ENCODE data around the gene CCKAR. TPM values are rescaled to one million over a fixed set of nuclear protein-coding genes. Genes with fewer than 3 reads are reported as not detected.

CCKAR gene
- total RNA-seq, 4 donors from 2014 or later = not detected

- H3K9me3 ChIP-seq = peaks cover 0 to 10% (median 0%) of the 10 kb centered on the region in 4 donors
- WGBS, 2 donors = 86 to 89% methylated on average over 4 of the region's 4 CpGs
- no peaks in the 10 kb centered on the region for H3K36me3 ChIP-seq
- TF ChIP-seq POLR2A (IDR thresholded peaks at IDR 0.05) (no peak), CTCF (IDR thresholded peaks at IDR 0.05) (no peak), EP300 (IDR thresholded peaks at IDR 0.05) (no peak)
- H3K27ac ChIP-seq = no peak overlapping the region
- H3K4me3 ChIP-seq = no peak overlapping the region
- no peak for DNase-seq (ENCODE audit: low spot score in 2 of 2)
- H3K4me1 ChIP-seq = no peaks in the 10 kb centered on the region
- no peaks in the 10 kb centered on the region for H3K27me3 ChIP-seq
These were observed 35.5 kb upstream of the CCKAR start for GRCh38 chr4:26525771-26526150.

- Histone ChIP-seq H3K27ac (no peak overlapping the region), H3K36me3 (no peaks in the 10 kb centered on the region), H3K4me3 (no peak overlapping the region), H3K9me3 (peaks cover 0 to 5% (median 0%) of the 10 kb centered on the region in 4 donors), H3K27me3 (no peaks in the 10 kb centered on the region), H3K4me1 (no peaks in the 10 kb centered on the region)
- 91 to 92% methylated on average over 3 of the region's 3 CpGs for WGBS, 2 donors
- TF ChIP-seq POLR2A (IDR thresholded peaks at IDR 0.05) (no peak), EP300 (IDR thresholded peaks at IDR 0.05) (no peak), CTCF (IDR thresholded peaks at IDR 0.05) (no peak)
- no peak for DNase-seq (ENCODE audit: low spot score in 2 of 2)
These were observed 35.0 kb upstream of the CCKAR start for GRCh38 chr4:26525136-26525770.

GRCh38 chr4:26524011-26524410 lies 33.7 kb upstream of the CCKAR start:
- Histone ChIP-seq H3K4me3 (no peak overlapping the region), H3K36me3 (no peaks in the 10 kb centered on the region), H3K27ac (no peak overlapping the region), H3K27me3 (no peaks in the 10 kb centered on the region), H3K4me1 (no peaks in the 10 kb centered on the region), H3K9me3 (no peaks in the 10 kb centered on the region)
- 23 to 24% methylated on average over 1 of the region's 1 CpG for WGBS, 2 donors
- TF ChIP-seq CTCF (IDR thresholded peaks at IDR 0.05) (no peak), POLR2A (IDR thresholded peaks at IDR 0.05) (no peak), EP300 (IDR thresholded peaks at IDR 0.05) (no peak)
- no peak for DNase-seq (ENCODE audit: low spot score in 2 of 2)

GRCh38 chr4:26522478-26522877 lies 32.2 kb upstream of the CCKAR start:
- H3K4me3 ChIP-seq = no peak overlapping the region
- TF ChIP-seq CTCF (IDR thresholded peaks at IDR 0.05) = no peak
- TF ChIP-seq POLR2A (IDR thresholded peaks at IDR 0.05) = no peak
- no peak for TF ChIP-seq EP300 (IDR thresholded peaks at IDR 0.05)
- H3K4me1 ChIP-seq = no peaks in the 10 kb centered on the region
- no peak for DNase-seq (ENCODE audit: low spot score in 2 of 2)
- H3K27ac ChIP-seq = no peak overlapping the region
- H3K9me3 ChIP-seq = no peaks in the 10 kb centered on the region
- WGBS, 2 donors = 58 to 59% methylated on average over 3 of the region's 3 CpGs
- H3K36me3 ChIP-seq = no peaks in the 10 kb centered on the region
- H3K27me3 ChIP-seq = no peaks in the 10 kb centered on the region

- no peak overlapping the region for H3K27ac ChIP-seq
- DNase-seq (ENCODE audit: low spot score in 2 of 2) = no peak
- 85 to 93% methylated on average over 7 of the region's 7 CpGs for WGBS, 2 donors
- H3K27me3 ChIP-seq = no peaks in the 10 kb centered on the region
- TF ChIP-seq POLR2A (IDR thresholded peaks at IDR 0.05) (no peak), CTCF (IDR thresholded peaks at IDR 0.05) (no peak), EP300 (IDR thresholded peaks at IDR 0.05) (no peak)
- H3K4me1 ChIP-seq = no peaks in the 10 kb centered on the region
- H3K9me3 ChIP-seq = no peaks in the 10 kb centered on the region
- H3K36me3 ChIP-seq = no peaks in the 10 kb centered on the region
- H3K4me3 ChIP-seq = no peak overlapping the region
These were observed 30.6 kb upstream of the CCKAR start for GRCh38 chr4:26520728-26521450.
